ENCODE data around the gene PROCR.

DNA sequence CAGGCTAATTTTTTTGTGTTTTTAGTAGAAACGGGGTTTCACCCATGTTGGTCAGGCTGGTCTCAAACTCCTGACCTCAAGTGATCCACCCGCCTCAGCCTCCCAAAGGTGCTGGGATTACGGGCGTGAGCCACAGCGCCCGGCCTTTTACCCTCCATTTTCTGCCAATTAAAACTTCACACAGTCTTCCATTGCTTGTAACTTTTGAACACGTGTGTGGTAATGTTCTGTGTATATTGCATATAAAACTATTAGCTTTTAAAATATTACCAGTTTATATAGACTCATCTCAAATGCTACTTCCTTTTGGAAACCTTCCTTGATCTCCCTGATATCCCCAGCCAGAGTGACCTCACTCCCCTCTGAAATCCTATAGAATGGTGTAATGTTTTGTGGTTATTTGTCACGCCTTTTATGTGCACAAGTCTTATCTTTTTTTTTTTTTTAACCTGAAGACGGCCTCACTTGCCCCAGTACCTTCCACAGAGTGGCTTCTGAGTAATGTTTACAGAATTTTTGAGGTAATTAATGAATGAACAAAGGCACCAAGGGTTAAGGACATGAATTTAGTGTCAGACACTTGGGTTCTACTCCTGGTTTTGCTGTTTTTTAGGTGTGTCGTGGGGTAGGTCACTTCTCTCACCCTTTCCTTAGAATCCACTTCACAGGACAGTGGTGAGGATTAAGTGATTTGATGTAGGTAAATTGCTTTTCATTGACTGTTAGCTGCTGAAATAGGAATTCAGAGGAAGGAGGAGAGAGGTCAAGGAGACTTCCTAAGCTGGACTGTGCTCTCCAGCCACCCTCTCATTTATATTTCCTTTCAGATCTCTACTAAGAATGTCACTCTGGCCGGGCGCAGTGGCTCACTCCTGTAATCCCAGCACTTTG is 43.4 kb downstream of the PROCR start:
- no peak for TF ChIP-seq POLR2AphosphoS5 (IDR thresholded peaks at IDR 0.05)
- no peak for TF ChIP-seq CTCF (IDR thresholded peaks at IDR 0.05)
- no peak for TF ChIP-seq POLR2A (IDR thresholded peaks at IDR 0.05)

Measured in transverse colon (tissue), 4 donors.